GM12864 (cell line): Measurements from ENCODE around the gene PDIA5.

Experiments
- DNase-seq: peaks from one replicate; pipeline ENCODE4 v3.0.0-alpha.2; 2011; ENCODE audit warnings: low read depth
- H3K4me3 ChIP-seq: 2 replicates; pipeline ENCODE4 v1.5.1; 2011; ENCODE audit warnings: mild to moderate bottlenecking, low read depth, low read length, control low read depth
- TF ChIP-seq, protein P1 (sequence below): IDR thresholded peaks from 2 replicates; pipeline ENCODE4 v1.5.1; 2011; ENCODE audit warnings: low read depth, mild to moderate bottlenecking, moderate library complexity, low read length, control low read depth, inconsistent platforms; ENCODE audit errors: missing control alignments

The PDIA5 gene

DNA sequence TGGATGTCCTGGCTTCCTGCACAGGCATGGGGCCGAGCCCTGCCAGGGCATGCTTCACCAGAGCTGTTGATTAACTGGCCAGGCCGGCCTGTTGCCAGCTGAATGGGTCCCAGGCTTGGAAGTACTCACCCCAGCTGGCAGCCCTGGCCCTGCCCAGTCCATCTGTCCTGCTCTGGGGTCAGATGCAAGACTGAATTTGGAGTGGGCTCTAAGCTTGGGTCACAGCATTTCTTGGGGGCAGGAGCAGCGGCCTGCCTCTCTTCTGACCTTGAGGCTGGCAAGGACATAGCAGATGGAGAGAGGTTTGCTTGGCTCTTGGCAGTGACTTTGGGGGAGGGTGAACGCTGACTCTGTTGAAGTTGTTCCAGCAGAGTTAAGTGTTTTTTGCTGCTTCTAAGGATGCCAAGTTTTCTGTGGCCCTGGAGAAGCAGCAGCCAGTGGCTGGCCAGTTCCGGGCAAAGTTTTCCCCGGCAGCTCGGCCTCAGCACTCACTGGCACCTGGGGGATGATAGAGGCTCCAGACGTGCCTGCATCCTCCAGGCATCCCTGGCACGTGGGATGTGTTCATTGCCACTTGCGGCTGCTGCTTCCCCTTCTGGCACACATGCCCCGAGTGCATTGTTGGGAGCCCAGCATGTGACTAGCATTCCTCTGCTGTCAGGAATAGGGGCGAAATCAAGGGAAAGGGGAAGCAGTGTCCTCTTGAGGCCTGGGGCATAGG, 22.9 kb downstream of the PDIA5 start:
- H3K4me3 ChIP-seq: no peak overlapping the region
- TF ChIP-seq, protein P1, sequence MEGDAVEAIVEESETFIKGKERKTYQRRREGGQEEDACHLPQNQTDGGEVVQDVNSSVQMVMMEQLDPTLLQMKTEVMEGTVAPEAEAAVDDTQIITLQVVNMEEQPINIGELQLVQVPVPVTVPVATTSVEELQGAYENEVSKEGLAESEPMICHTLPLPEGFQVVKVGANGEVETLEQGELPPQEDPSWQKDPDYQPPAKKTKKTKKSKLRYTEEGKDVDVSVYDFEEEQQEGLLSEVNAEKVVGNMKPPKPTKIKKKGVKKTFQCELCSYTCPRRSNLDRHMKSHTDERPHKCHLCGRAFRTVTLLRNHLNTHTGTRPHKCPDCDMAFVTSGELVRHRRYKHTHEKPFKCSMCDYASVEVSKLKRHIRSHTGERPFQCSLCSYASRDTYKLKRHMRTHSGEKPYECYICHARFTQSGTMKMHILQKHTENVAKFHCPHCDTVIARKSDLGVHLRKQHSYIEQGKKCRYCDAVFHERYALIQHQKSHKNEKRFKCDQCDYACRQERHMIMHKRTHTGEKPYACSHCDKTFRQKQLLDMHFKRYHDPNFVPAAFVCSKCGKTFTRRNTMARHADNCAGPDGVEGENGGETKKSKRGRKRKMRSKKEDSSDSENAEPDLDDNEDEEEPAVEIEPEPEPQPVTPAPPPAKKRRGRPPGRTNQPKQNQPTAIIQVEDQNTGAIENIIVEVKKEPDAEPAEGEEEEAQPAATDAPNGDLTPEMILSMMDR: no peak
- DNase-seq: no peak

DNA sequence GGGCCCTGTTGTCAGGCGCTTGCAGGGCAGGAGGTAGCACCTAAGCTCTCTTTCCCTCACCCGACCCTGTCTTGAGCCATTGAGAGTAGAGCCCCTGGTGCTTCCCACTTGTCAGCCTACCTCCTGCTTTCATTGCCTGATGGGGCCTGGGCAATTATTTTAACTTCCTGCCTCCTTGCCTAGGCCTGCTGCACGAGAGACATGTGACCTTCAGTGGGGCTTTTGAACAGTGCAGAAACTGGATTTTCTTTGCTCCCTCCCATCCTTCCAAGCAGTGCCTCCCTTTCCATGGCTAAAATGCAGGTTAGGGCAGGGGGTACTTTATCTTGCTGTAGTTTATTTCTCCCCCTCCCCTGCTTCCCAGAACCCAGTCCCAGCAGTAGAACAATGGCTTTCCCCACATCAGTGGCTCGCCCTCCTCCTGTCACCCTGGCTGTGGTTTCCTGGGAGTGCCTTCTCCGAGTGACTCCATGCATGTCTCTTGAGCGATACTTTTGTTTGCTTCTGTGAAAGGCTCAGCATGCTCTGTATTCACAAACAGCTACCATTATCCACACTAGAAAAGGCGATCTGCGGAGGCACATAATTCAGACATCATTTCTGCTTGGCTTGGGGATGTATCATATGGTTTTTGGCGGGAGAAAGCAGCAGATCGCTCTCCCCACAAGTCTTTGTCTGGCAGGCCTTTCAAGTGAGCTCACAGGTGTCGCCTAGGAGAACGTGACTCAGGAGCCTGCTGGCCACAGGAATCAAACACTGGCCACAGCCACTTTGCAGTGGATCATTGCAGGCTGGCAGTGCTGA, 24.1 kb downstream of the PDIA5 start:
- no peak for DNase-seq
- H3K4me3 ChIP-seq: no peak overlapping the region
- TF ChIP-seq, protein P1: no peak

DNA sequence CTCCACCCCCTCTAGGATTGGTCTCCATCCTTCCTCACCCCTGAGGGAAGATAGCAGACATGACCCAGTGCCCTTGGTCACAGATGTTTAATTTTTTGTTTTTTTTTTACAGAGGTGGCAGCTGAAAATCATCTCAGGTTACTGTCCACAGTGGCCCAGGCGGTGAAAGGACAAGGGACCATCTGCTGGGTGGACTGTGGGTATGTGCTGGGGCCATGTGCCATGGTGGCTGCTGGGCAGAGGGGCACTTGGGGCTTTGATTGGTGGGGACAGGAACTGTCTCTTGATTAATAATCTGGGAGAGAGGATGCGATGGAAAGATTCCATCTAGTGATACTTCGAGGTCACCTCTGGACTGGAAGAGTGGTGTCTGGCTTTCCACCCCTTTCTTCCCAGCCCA, 25.4 kb downstream of the PDIA5 start:
- TF ChIP-seq, protein P1: no peak
- DNase-seq: no peak
- no peak overlapping the region for H3K4me3 ChIP-seq

DNA sequence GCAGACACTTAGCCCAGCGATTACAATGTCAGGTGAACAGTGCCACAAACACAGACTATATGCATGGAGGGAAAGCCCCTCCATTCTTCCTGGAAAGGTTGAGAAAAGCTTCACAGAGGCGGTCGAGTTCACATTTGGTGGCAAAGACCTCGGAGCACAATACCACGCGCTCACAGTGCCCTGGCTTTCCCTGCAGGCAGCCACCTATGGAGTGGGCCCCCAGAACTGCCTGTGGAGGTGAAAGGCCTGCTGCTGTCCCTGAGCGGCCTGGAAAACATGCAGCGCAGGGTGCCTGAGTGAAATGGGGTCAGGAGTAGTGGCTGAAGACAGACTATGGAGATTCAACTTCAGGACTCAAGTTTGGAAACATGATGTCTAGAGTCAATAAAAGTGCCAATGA, 26.9 kb downstream of the PDIA5 start:
- TF ChIP-seq, protein P1: no peak
- no peak overlapping the region for H3K4me3 ChIP-seq
- DNase-seq: no peak

DNA sequence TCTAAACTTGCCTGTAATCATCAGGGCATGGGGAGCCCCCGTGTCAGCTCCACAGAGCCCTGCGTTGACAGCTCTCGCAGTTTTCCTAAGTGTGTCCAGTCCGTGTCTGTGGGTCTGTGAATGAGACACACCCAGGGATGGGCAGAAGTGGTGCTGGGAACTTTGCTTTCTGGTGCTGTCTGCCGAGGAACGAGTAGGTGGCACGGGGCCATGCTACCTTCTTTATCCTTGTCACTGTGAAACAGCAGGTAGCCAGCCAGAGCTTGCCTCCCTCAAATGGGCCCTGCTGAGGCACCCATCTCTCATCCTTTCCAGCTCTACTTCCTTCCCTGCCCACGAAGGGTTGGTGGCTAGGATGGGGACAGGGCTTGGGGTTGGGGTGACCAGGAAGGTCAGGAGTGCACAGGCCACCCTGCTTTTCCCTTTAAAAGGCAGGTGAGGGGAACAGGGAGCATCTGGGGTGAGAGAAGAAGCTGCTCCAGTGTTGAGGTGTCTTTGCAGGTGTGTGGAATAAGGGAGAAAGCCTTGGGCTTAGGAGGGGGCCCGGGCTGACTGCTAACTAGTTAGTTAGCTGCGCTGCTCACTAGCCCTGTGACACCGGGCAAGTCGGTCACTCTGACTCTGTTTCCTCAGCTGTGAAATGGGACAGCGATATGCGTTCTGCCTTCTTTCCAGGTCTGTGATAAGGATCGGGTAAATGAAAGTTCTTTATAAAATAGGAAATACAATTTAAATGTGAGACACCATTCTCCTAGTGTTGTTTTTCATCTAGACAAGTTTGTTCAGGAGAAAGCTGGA, 27.9 kb downstream of the PDIA5 start:
- TF ChIP-seq, protein P1: no peak
- no peak overlapping the region for H3K4me3 ChIP-seq
- DNase-seq: no peak

DNA sequence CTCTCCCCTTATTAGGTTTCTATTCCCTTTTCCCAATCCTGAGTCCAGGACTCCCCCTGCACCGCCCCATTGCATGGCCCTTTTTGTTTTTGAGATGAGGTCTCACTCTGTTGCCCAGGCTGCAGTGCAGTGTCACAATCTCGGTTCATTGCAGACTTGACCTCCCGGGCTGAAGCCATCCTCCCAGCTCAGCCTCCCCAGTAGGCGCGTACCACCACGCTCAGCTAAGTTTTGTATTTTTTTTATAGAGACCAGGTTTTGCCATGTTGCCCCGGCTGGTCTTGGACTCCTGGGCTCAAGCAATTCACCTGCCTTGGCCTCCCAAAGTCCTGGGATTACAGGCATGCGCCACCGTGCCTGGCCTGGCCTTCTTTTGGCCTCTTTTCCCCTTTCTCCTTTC, 29.3 kb downstream of the PDIA5 start:
- TF ChIP-seq, protein P1: no peak
- DNase-seq: no peak
- no peak overlapping the region for H3K4me3 ChIP-seq
